ENCODE data around the gene SGIP1. TPM values are rescaled to one million over a fixed set of nuclear protein-coding genes. Genes with fewer than 3 reads are reported as not detected.

SGIP1 gene
- total RNA-seq, 1 donor, result 17.4 TPM

- Histone ChIP-seq H3K27ac (ENCODE audit: low read depth, low read length) (no peak overlapping the region), H3K4me3 (ENCODE audit: insufficient read depth, low read length) (no peak overlapping the region), H3K9me3 (ENCODE audit: low read depth, low read length) (no peaks in the 10 kb centered on the region), H3K4me1 (ENCODE audit: insufficient read depth, low read length) (peaks cover 16% of the 10 kb centered on the region), H3K36me3 (ENCODE audit: insufficient read depth, low read length) (peaks cover 8% of the 10 kb centered on the region), H3K79me2 (ENCODE audit: insufficient read depth, low read length) (no peaks in the 10 kb centered on the region), H2AFZ (ENCODE audit: low read length) (no peak overlapping the region), H4K20me1 (ENCODE audit: insufficient read depth, low read length) (no peaks in the 10 kb centered on the region), H3K4me2 (ENCODE audit: insufficient read depth, low read length) (no peak overlapping the region), H3K27me3 (ENCODE audit: insufficient read depth, low read length) (no peaks in the 10 kb centered on the region)
- TF ChIP-seq, protein P1, sequence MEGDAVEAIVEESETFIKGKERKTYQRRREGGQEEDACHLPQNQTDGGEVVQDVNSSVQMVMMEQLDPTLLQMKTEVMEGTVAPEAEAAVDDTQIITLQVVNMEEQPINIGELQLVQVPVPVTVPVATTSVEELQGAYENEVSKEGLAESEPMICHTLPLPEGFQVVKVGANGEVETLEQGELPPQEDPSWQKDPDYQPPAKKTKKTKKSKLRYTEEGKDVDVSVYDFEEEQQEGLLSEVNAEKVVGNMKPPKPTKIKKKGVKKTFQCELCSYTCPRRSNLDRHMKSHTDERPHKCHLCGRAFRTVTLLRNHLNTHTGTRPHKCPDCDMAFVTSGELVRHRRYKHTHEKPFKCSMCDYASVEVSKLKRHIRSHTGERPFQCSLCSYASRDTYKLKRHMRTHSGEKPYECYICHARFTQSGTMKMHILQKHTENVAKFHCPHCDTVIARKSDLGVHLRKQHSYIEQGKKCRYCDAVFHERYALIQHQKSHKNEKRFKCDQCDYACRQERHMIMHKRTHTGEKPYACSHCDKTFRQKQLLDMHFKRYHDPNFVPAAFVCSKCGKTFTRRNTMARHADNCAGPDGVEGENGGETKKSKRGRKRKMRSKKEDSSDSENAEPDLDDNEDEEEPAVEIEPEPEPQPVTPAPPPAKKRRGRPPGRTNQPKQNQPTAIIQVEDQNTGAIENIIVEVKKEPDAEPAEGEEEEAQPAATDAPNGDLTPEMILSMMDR (IDR thresholded peaks at IDR 0.05; ENCODE audit: extremely low read depth, low read depth, low read length), result no peak
- DNase-seq (ENCODE audit: insufficient read length, low spot score, missing footprints), result no peak
Observed at GRCh38 chr1:66686406-66686805, 152.5 kb downstream of the SGIP1 start.

DNA sequence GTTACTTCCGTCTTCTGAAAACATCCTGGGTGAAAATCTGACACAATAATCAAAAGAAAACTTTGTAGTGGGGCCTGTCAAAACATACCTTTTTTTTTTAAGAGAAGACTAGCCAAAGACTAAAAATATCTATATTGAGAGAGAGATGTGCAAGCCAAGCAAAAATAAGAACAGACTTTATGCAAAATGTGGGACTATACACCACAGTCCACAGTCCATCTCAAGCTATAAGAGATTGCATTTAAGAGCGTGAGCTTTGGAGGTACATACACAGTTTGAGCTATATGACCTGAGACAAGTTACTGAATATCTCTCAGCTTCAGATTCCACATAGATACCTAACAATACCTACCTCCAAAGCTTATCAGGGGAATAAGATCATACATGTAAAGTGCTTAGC lies 153.4 kb downstream of the SGIP1 start:
- H2AFZ ChIP-seq (ENCODE audit: low read length), result no peak overlapping the region
- H3K79me2 ChIP-seq (ENCODE audit: insufficient read depth, low read length), result no peaks in the 10 kb centered on the region
- peaks cover 8% of the 10 kb centered on the region for H3K36me3 ChIP-seq (ENCODE audit: insufficient read depth, low read length)
- H3K27me3 ChIP-seq (ENCODE audit: insufficient read depth, low read length), result no peaks in the 10 kb centered on the region
- no peak overlapping the region for H3K27ac ChIP-seq (ENCODE audit: low read depth, low read length)
- H3K9me3 ChIP-seq (ENCODE audit: low read depth, low read length), result no peaks in the 10 kb centered on the region
- no peak overlapping the region for H3K4me2 ChIP-seq (ENCODE audit: insufficient read depth, low read length)
- H4K20me1 ChIP-seq (ENCODE audit: insufficient read depth, low read length), result no peaks in the 10 kb centered on the region
- no peak overlapping the region for H3K4me3 ChIP-seq (ENCODE audit: insufficient read depth, low read length)
- TF ChIP-seq, protein P1 (IDR thresholded peaks at IDR 0.05; ENCODE audit: extremely low read depth, low read depth, low read length), result no peak
- no peak for DNase-seq (ENCODE audit: insufficient read length, low spot score, missing footprints)
- H3K4me1 ChIP-seq (ENCODE audit: insufficient read depth, low read length), result peaks cover 13% of the 10 kb centered on the region

DNA sequence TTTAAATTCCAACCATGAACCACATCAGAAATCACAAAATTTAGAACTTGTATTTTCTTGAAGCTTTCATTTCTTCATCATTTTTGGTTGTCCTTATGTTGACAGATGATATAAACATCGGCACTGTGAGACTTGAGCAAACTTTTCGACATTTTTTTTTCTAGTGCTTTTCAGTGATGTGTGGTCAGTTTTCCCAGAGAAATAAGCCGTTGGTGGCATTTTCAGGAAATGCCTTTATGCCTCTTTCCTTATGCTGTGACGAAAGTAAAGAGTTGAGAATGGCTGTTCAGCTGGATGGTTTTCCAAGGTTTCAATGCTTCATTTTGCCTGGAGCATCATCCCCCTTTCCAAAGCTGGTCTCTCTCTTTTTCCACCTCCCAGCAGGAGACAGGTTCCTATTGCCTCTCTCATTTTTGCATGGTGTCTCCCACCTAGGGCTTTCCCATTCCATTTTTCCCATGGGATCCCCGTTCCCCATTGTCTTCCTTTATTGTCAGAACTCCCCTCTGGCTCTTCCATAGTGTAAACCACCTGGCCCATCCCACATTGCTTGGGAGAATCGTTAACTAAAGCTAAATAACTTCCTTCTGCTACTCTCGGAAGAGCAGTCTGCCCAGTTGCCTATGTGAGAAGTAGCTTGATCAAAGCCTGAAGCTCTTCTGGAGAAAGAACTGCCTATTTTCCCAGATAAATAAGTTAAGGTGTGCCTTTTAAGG lies 156.9 kb downstream of the SGIP1 start:
- Histone ChIP-seq H3K4me1 (ENCODE audit: insufficient read depth, low read length) (peaks cover 4% of the 10 kb centered on the region), H3K4me3 (ENCODE audit: insufficient read depth, low read length) (no peak overlapping the region), H3K27ac (ENCODE audit: low read depth, low read length) (no peak overlapping the region), H3K79me2 (ENCODE audit: insufficient read depth, low read length) (no peaks in the 10 kb centered on the region), H4K20me1 (ENCODE audit: insufficient read depth, low read length) (no peaks in the 10 kb centered on the region), H3K9me3 (ENCODE audit: low read depth, low read length) (no peaks in the 10 kb centered on the region), H2AFZ (ENCODE audit: low read length) (no peak overlapping the region), H3K27me3 (ENCODE audit: insufficient read depth, low read length) (no peaks in the 10 kb centered on the region), H3K4me2 (ENCODE audit: insufficient read depth, low read length) (no peak overlapping the region), H3K36me3 (ENCODE audit: insufficient read depth, low read length) (peaks cover 8% of the 10 kb centered on the region)
- no peak for DNase-seq (ENCODE audit: insufficient read length, low spot score, missing footprints)
- TF ChIP-seq, protein P1 (IDR thresholded peaks at IDR 0.05; ENCODE audit: extremely low read depth, low read depth, low read length), result no peak

- no peak for DNase-seq (ENCODE audit: insufficient read length, low spot score, missing footprints)
- Histone ChIP-seq H3K9me3 (ENCODE audit: low read depth, low read length) (no peaks in the 10 kb centered on the region), H3K4me3 (ENCODE audit: insufficient read depth, low read length) (no peak overlapping the region), H4K20me1 (ENCODE audit: insufficient read depth, low read length) (no peaks in the 10 kb centered on the region), H3K4me1 (ENCODE audit: insufficient read depth, low read length) (no peaks in the 10 kb centered on the region), H3K4me2 (ENCODE audit: insufficient read depth, low read length) (no peak overlapping the region), H2AFZ (ENCODE audit: low read length) (no peak overlapping the region), H3K27me3 (ENCODE audit: insufficient read depth, low read length) (no peaks in the 10 kb centered on the region), H3K27ac (ENCODE audit: low read depth, low read length) (no peak overlapping the region), H3K79me2 (ENCODE audit: insufficient read depth, low read length) (no peaks in the 10 kb centered on the region), H3K36me3 (ENCODE audit: insufficient read depth, low read length) (peaks cover 8% of the 10 kb centered on the region)
- TF ChIP-seq, protein P1 (IDR thresholded peaks at IDR 0.05; ENCODE audit: extremely low read depth, low read depth, low read length), result no peak
Observed at GRCh38 chr1:66692681-66693080, 158.7 kb downstream of the SGIP1 start.

Data from osteoblast (primary cell).